Measurements from ENCODE around the gene ADORA1. TPM values are rescaled to one million over a fixed set of nuclear protein-coding genes. Genes with fewer than 3 reads are reported as not detected.

ADORA1 gene
- total RNA-seq, 4 donors from 2014 or later = 0.64 to 1.7 (median 0.66) TPM; not detected in 1

GRCh38 chr1:203153051-203153988 is 25.8 kb downstream of the ADORA1 start:
- intact Hi-C loops (cut with DNase I) = no loop called here
- H3K27me3 ChIP-seq = peaks cover 0 to 17% (median 0%) of the 10 kb centered on the region in 4 donors
- 68 to 85% methylated on average over 8 of the region's 9 CpGs for WGBS, 2 donors
- peaks cover 0 to under 1% (median under 1%) of the 10 kb centered on the region in 3 donors for H3K9me3 ChIP-seq
- TF ChIP-seq CTCF (IDR thresholded peaks at IDR 0.05) = no peak
- no peak for TF ChIP-seq POLR2A (IDR thresholded peaks at IDR 0.05)
- no peak overlapping the region for H3K27ac ChIP-seq
- H3K4me3 ChIP-seq = no peak overlapping the region
- H3K36me3 ChIP-seq = no peaks in the 10 kb centered on the region
- no peak for DNase-seq
- H3K4me1 ChIP-seq = peaks cover 0 to 23% (median 3%) of the 10 kb centered on the region in 3 donors

- H3K27me3 ChIP-seq = peaks cover 0 to 20% (median 0%) of the 10 kb centered on the region in 4 donors
- intact Hi-C loops (cut with DNase I) = no loop called here
- no peaks in the 10 kb centered on the region for H3K36me3 ChIP-seq
- WGBS, 2 donors = 51 to 68% methylated on average over 10 to 12 of the region's 13 CpGs
- TF ChIP-seq CTCF (IDR thresholded peaks at IDR 0.05) = no peak
- TF ChIP-seq POLR2A (IDR thresholded peaks at IDR 0.05) = no peak
- no peak overlapping the region for H3K27ac ChIP-seq
- H3K4me1 ChIP-seq = peaks cover 0 to 23% (median 3%) of the 10 kb centered on the region in 3 donors
- no peak for DNase-seq
- H3K4me3 ChIP-seq = no peak overlapping the region
- peaks cover 0 to 6% (median 4%) of the 10 kb centered on the region in 3 donors for H3K9me3 ChIP-seq
Measured at GRCh38 chr1:203153989-203154821, 26.7 kb downstream of the ADORA1 start.

GRCh38 chr1:203156280-203156679 is 28.8 kb downstream of the ADORA1 start:
- TF ChIP-seq CTCF (IDR thresholded peaks at IDR 0.05) = no peak
- no peak for TF ChIP-seq POLR2A (IDR thresholded peaks at IDR 0.05)
- H3K4me1 ChIP-seq = peaks cover 0 to 23% (median 3%) of the 10 kb centered on the region in 3 donors
- H3K27me3 ChIP-seq = peaks cover 0 to 25% (median 0%) of the 10 kb centered on the region in 4 donors
- no peak overlapping the region for H3K27ac ChIP-seq
- H3K36me3 ChIP-seq = no peaks in the 10 kb centered on the region
- intact Hi-C loops (cut with DNase I) = no loop called here
- no peak overlapping the region for H3K4me3 ChIP-seq
- no peak for DNase-seq
- peaks cover 0 to 6% (median 4%) of the 10 kb centered on the region in 3 donors for H3K9me3 ChIP-seq
- WGBS, 2 donors = 61 to 67% methylated on average over 1 of the region's 1 CpG

- peaks cover 0 to 10% (median 3%) of the 10 kb centered on the region in 3 donors for H3K4me1 ChIP-seq
- 64 to 73% methylated on average over 1 of the region's 1 CpG for WGBS, 2 donors
- H3K4me3 ChIP-seq = no peak overlapping the region
- TF ChIP-seq POLR2A (IDR thresholded peaks at IDR 0.05) = no peak
- TF ChIP-seq CTCF (IDR thresholded peaks at IDR 0.05) = no peak
- H3K27me3 ChIP-seq = peaks cover 0 to 38% (median 0%) of the 10 kb centered on the region in 4 donors
- H3K27ac ChIP-seq = no peak overlapping the region
- DNase-seq = no peak
- intact Hi-C loops (cut with DNase I) = no loop called here
- H3K36me3 ChIP-seq = no peaks in the 10 kb centered on the region
- peaks cover 0 to 6% (median 4%) of the 10 kb centered on the region in 3 donors for H3K9me3 ChIP-seq
Measured at GRCh38 chr1:203158423-203158822, 30.9 kb downstream of the ADORA1 start.

Measured in esophagus squamous epithelium (tissue), 5 donors.